NCI-H2029 (cell line): Measurements from ENCODE around the gene CFAP161.
A peak's percentile ranks its signal among the peaks of the same experiment; 100 is the strongest.
"Not testable (repeated sequence)": the region's sequence is repeated elsewhere in the genome, so short reads cannot be mapped to it uniquely, and the experiment has no call there.

Experiments
- DNase-seq: peaks from one replicate; lab custom pipeline; 2025; lab: John Stamatoyannopoulos, UW

The CFAP161 gene

GRCh38 chr15:81157939-81158223 is 23.8 kb downstream of the CFAP161 start:
- no peak for DNase-seq

GRCh38 chr15:81158561-81158960 is 24.5 kb downstream of the CFAP161 start:
- DNase-seq = not testable (repeated sequence)

- DNase-seq = peak; percentile 51
Measured at GRCh38 chr15:81160312-81161159, 26.5 kb downstream of the CFAP161 start.

GRCh38 chr15:81161160-81161673 is 27.1 kb downstream of the CFAP161 start:
- DNase-seq = no peak

- DNase-seq = no peak
Measured at GRCh38 chr15:81161851-81162250, 27.8 kb downstream of the CFAP161 start.

GRCh38 chr15:81163961-81164800 is 30.1 kb downstream of the CFAP161 start:
- no peak for DNase-seq

- no peak for DNase-seq
Measured at GRCh38 chr15:81165535-81165934, 31.5 kb downstream of the CFAP161 start.

GRCh38 chr15:81166636-81167305 is 32.7 kb downstream of the CFAP161 start:
- no peak for DNase-seq

- DNase-seq = no peak
Measured at GRCh38 chr15:81168131-81168526, 34.1 kb downstream of the CFAP161 start.

- DNase-seq = no peak
Measured at GRCh38 chr15:81168644-81169043, 34.6 kb downstream of the CFAP161 start.

- no peak for DNase-seq
Measured at GRCh38 chr15:81170511-81170910, 36.4 kb downstream of the CFAP161 start.

- no peak for DNase-seq
Measured at GRCh38 chr15:81171286-81171685, 37.2 kb downstream of the CFAP161 start.

- DNase-seq = no peak
Measured at GRCh38 chr15:81174125-81174791, 40.2 kb downstream of the CFAP161 start.

GRCh38 chr15:81174792-81175327 is 40.8 kb downstream of the CFAP161 start:
- no peak for DNase-seq

GRCh38 chr15:81175496-81175895 is 41.4 kb downstream of the CFAP161 start:
- DNase-seq = no peak

- no peak for DNase-seq
Measured at GRCh38 chr15:81176291-81176893, 42.3 kb downstream of the CFAP161 start.

- no peak for DNase-seq
Measured at GRCh38 chr15:81178365-81178764, 44.3 kb downstream of the CFAP161 start.

- no peak for DNase-seq
Measured at GRCh38 chr15:81181220-81181619, 47.1 kb downstream of the CFAP161 start.

- DNase-seq = no peak
Measured at GRCh38 chr15:81182031-81182755, 48.1 kb downstream of the CFAP161 start.

- no peak for DNase-seq
Measured at GRCh38 chr15:81182756-81183438, 48.8 kb downstream of the CFAP161 start.
